A673 (cell line): ENCODE results near the gene FBXO10. TPM values are rescaled to one million over a fixed set of nuclear protein-coding genes. Genes with fewer than 3 reads are reported as not detected.

Source experiments
- BruUV-seq: library from RNA; stranded (reverse); fragments of 400-500 nt; replicated peaks from 2 replicates; lab custom pipeline; 2021; lab: Mats Ljungman, UMichigan
- CTCF ChIA-PET: fragments of 300-600 bp; sonication (Branson Sonifier 250); formaldehyde crosslinking; loops from one replicate; lab custom pipeline; 2022; ENCODE audit warnings: antibody characterized with exemption; lab: Charles Lee
- POLR2A ChIA-PET: fragments of 300-600 bp; sonication (Branson Sonifier 250); formaldehyde crosslinking; loops from one replicate; lab custom pipeline; 2022; ENCODE audit warnings: antibody characterized with exemption; ENCODE audit not compliant: low non-redundant PET; lab: Charles Lee
- DNase-seq: peaks from one replicate; pipeline ENCODE4 v3.0.0-alpha.2; 2015; ENCODE audit warnings: low spot score
- H3K27ac ChIP-seq: fragments of 200-600 bp; sonication (generic); 2 replicates; pipeline ENCODE4 v1.5.1; 2016; ENCODE audit warnings: mixed run types, low read depth, mild to moderate bottlenecking, mixed read lengths, antibody characterized with exemption, low read length; ENCODE audit not compliant: poor library complexity, severe bottlenecking
- H3K27me3 ChIP-seq: fragments of 200-600 bp; sonication (generic); replicated peaks from 2 replicates; pipeline ENCODE4 v1.6.1; 2017; ENCODE audit warnings: mixed run types, low read depth, mild to moderate bottlenecking, mixed read lengths, antibody characterized with exemption, low read length; ENCODE audit not compliant: insufficient read depth, poor library complexity
- H3K36me3 ChIP-seq: fragments of 200-600 bp; sonication (generic); 2 replicates; pipeline ENCODE4 v1.6.1; 2016; ENCODE audit warnings: mixed run types, mild to moderate bottlenecking, mixed read lengths, antibody characterized with exemption, low read length; ENCODE audit not compliant: insufficient read depth, poor library complexity, severe bottlenecking
- H3K4me1 ChIP-seq: fragments of 200-600 bp; sonication (generic); 2 replicates; pipeline ENCODE4 v1.6.1; 2017; ENCODE audit warnings: mixed run types, mild to moderate bottlenecking, mixed read lengths, antibody characterized with exemption, low read length; ENCODE audit not compliant: insufficient read depth, poor library complexity, severe bottlenecking
- H3K4me3 ChIP-seq: fragments of 200-600 bp; sonication (generic); 2 replicates; pipeline ENCODE4 v1.5.1; 2016; ENCODE audit warnings: low read depth, mixed run types, mild to moderate bottlenecking, mixed read lengths, low read length; ENCODE audit not compliant: poor library complexity, severe bottlenecking
- H3K9me3 ChIP-seq: fragments of 200-600 bp; sonication (generic); 2 replicates; pipeline ENCODE4 v1.6.1; 2016; ENCODE audit warnings: mixed run types, low read depth, mild to moderate bottlenecking, mixed read lengths, antibody characterized with exemption, low read length; ENCODE audit not compliant: poor library complexity, severe bottlenecking
- EZH2 ChIP-seq: fragments of 200-600 bp; sonication (generic); IDR thresholded peaks from 2 replicates; pipeline ENCODE4 v1.6.1; 2017; ENCODE audit warnings: borderline replicate concordance, low read depth, mild to moderate bottlenecking, mixed read lengths, antibody characterized with exemption, low read length; ENCODE audit not compliant: poor library complexity, severe bottlenecking
- intact Hi-C: fragments of 100-400 bp; cut with micrococcal nuclease; formaldehyde crosslinking; loops from one replicate; pipeline ENCODE4 v1.10.0; 2022; ENCODE audit not compliant: unreplicated experiment
- total RNA-seq: library from RNA; stranded (reverse); gene quantifications from 2 replicates; pipeline ENCODE4 v1.2.3, GENCODE V29; 2021
- TF ChIP-seq, protein P1 (sequence below): fragments of 300-800, 200-600 bp; sonication (generic); conservative IDR thresholded peaks from 2 replicates; pipeline ENCODE4 v1.5.1; 2017; ENCODE audit warnings: low read depth, mild to moderate bottlenecking, antibody characterized with exemption, low read length, moderate library complexity, mixed read lengths

Gene FBXO10
- total RNA-seq, 1 experiment from 2014 or later: 14.5 TPM

- TF ChIP-seq EZH2: no peak
- TF ChIP-seq, protein P1, sequence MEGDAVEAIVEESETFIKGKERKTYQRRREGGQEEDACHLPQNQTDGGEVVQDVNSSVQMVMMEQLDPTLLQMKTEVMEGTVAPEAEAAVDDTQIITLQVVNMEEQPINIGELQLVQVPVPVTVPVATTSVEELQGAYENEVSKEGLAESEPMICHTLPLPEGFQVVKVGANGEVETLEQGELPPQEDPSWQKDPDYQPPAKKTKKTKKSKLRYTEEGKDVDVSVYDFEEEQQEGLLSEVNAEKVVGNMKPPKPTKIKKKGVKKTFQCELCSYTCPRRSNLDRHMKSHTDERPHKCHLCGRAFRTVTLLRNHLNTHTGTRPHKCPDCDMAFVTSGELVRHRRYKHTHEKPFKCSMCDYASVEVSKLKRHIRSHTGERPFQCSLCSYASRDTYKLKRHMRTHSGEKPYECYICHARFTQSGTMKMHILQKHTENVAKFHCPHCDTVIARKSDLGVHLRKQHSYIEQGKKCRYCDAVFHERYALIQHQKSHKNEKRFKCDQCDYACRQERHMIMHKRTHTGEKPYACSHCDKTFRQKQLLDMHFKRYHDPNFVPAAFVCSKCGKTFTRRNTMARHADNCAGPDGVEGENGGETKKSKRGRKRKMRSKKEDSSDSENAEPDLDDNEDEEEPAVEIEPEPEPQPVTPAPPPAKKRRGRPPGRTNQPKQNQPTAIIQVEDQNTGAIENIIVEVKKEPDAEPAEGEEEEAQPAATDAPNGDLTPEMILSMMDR: no peak
- peaks cover 3% of the 10 kb centered on the region for H3K4me1 ChIP-seq
- H3K27ac ChIP-seq: no peak overlapping the region
- no peak for DNase-seq
- POLR2A ChIA-PET: no interaction called here
- H3K27me3 ChIP-seq: no peaks in the 10 kb centered on the region
- no peak overlapping the region for H3K4me3 ChIP-seq
- CTCF ChIA-PET: no interaction called here
- H3K9me3 ChIP-seq: no peaks in the 10 kb centered on the region
- intact Hi-C loops: no loop called here
- no TSS peak for BruUV-seq
- no peaks in the 10 kb centered on the region for H3K36me3 ChIP-seq
These were observed 47.9 kb upstream of the FBXO10 start for GRCh38 chr9:37624073-37624472.

DNA sequence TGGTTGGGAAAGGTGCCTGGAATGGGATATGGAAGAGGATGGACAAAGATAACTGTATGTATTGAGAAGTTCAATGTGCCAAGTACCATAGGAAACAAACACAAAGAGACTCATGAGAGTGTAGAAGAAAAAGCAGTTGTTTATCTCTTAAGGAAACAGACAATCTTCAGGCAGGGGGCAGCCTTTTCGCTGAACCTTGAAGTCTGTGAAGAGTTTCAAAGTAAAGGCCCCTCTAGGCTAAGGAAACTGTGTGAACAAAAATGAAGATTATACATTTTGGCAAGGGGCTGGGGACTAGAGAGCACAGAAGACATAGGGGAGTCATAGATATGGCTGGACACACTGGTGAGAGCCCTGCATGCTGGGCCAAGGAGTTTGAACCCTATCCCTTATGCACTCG, 47.1 kb upstream of the FBXO10 start:
- TF ChIP-seq EZH2: no peak
- TF ChIP-seq, protein P1: no peak
- no TSS peak for BruUV-seq
- CTCF ChIA-PET: no interaction called here
- no peaks in the 10 kb centered on the region for H3K36me3 ChIP-seq
- H3K27ac ChIP-seq: no peak overlapping the region
- intact Hi-C loops: no loop called here
- H3K9me3 ChIP-seq: no peaks in the 10 kb centered on the region
- no peaks in the 10 kb centered on the region for H3K27me3 ChIP-seq
- H3K4me1 ChIP-seq: peaks cover 3% of the 10 kb centered on the region
- POLR2A ChIA-PET: no interaction called here
- no peak overlapping the region for H3K4me3 ChIP-seq
- DNase-seq: no peak

- Histone ChIP-seq H3K27me3 (no peaks in the 10 kb centered on the region), H3K27ac (no peak overlapping the region), H3K36me3 (no peaks in the 10 kb centered on the region), H3K4me1 (peaks cover 8% of the 10 kb centered on the region), H3K4me3 (no peak overlapping the region), H3K9me3 (no peaks in the 10 kb centered on the region)
- TF ChIP-seq, protein P1: no peak
- TF ChIP-seq EZH2: no peak
- intact Hi-C loops: no loop called here
- no peak for DNase-seq
- ChIA-PET CTCF (interaction anchor here (0.7 kb wide), 1 partner anchor 30 kb away, joined by 4 read pairs; the partner anchor contains the start of gene TOMM5), POLR2A (no interaction called here)
- BruUV-seq: no TSS peak
These were observed 46.3 kb upstream of the FBXO10 start for GRCh38 chr9:37622462-37622861.
